Hepatocyte (in vitro differentiated cells): ENCODE data around the gene RBFOX2. TPM values are rescaled to one million over a fixed set of nuclear protein-coding genes. Genes with fewer than 3 reads are reported as not detected.
"Not testable (repeated sequence)": the region's sequence is repeated elsewhere in the genome, so short reads cannot be mapped to it uniquely, and the experiment has no call there.

Source experiments
- DNase-seq: peaks from one replicate; pipeline ENCODE4 v3.0.0-alpha.2; 2016; ENCODE audit warnings: low spot score
- H2AFZ ChIP-seq: fragments of 200-600 bp; sonication (generic); 2 replicates; pipeline ENCODE4 v1.6.0; 2016; ENCODE audit warnings: antibody characterized with exemption, mild to moderate bottlenecking
- H3K27ac ChIP-seq: fragments of 200-600 bp; sonication (generic); 2 replicates; pipeline ENCODE4 v1.5.1; 2016; ENCODE audit warnings: mild to moderate bottlenecking
- H3K27me3 ChIP-seq: fragments of 200-600 bp; sonication (generic); 2 replicates; pipeline ENCODE4 v1.6.1; 2016
- H3K36me3 ChIP-seq: fragments of 200-600 bp; sonication (generic); replicated peaks from 2 replicates; pipeline ENCODE4 v1.5.1; 2016; ENCODE audit warnings: low read depth; ENCODE audit not compliant: insufficient read depth
- H3K4me1 ChIP-seq: fragments of 200-600 bp; sonication (generic); 2 replicates; pipeline ENCODE4 v1.5.1; 2016; ENCODE audit warnings: mild to moderate bottlenecking, moderate library complexity; ENCODE audit not compliant: insufficient read depth
- H3K4me2 ChIP-seq: fragments of 200-600 bp; sonication (generic); 2 replicates; pipeline ENCODE4 v1.6.0; 2016
- H3K4me3 ChIP-seq: fragments of 200-600 bp; sonication (generic); 2 replicates; pipeline ENCODE4 v1.5.1; 2016; ENCODE audit warnings: mild to moderate bottlenecking
- H3K79me2 ChIP-seq: fragments of 200-600 bp; sonication (generic); 2 replicates; pipeline ENCODE4 v1.6.0; 2017; ENCODE audit warnings: mild to moderate bottlenecking
- H3K9me2 ChIP-seq: fragments of 200-600 bp; sonication (generic); replicated peaks from 2 replicates; pipeline ENCODE4 v1.6.0; 2017; ENCODE audit warnings: mild to moderate bottlenecking; ENCODE audit not compliant: insufficient read depth
- H3K9me3 ChIP-seq: fragments of 200-600 bp; sonication (generic); 2 replicates; pipeline ENCODE4 v1.5.1; 2016; ENCODE audit warnings: low read depth, mild to moderate bottlenecking
- H4K20me1 ChIP-seq: fragments of 200-600 bp; sonication (generic); 2 replicates; pipeline ENCODE4 v1.6.0; 2016; ENCODE audit warnings: mild to moderate bottlenecking; ENCODE audit not compliant: insufficient read depth, poor library complexity, severe bottlenecking
- EZH2 ChIP-seq: fragments of 200-600 bp; sonication (generic); IDR thresholded peaks from 2 replicates; pipeline ENCODE4 v1.6.1; 2016; ENCODE audit warnings: antibody characterized with exemption, mild to moderate bottlenecking, borderline replicate concordance
- EZH2phosphoT487 ChIP-seq: fragments of 200-600 bp; sonication (generic); IDR thresholded peaks from one replicate; pipeline ENCODE4 v1.6.1; 2018; ENCODE audit warnings: antibody characterized with exemption, mild to moderate bottlenecking, low read depth, moderate library complexity; ENCODE audit not compliant: unreplicated experiment, severe bottlenecking
- WGBS: methylation state at CpG from one replicate; pipeline ENCODE4 v1.1.6; 2016; ENCODE audit warnings: low lambda C conversion rate; ENCODE audit errors: missing lambda C conversion rate; 5-methylcytosine and 5-hydroxymethylcytosine counted together
- polyA plus RNA-seq: library from polyadenylated mRNA; unstranded; fragments of >200 nt; fragmentation: Nextera tagmentation; extraction: Ambion mirVana; gene quantifications from 2 replicates; pipeline ENCODE4 v1.2.1, GENCODE V29; 2016
- total RNA-seq: library from RNA; depleted of rRNA; stranded (reverse); fragments of >200 nt; gene quantifications from 2 replicates; pipeline ENCODE4 v1.2.3, GENCODE V29; 2014
- TF ChIP-seq, protein P1 (sequence below): fragments of 200-600 bp; sonication (generic); IDR thresholded peaks from 2 replicates; pipeline ENCODE4 v1.5.1; 2016; ENCODE audit warnings: antibody characterized with exemption, mild to moderate bottlenecking; ENCODE audit not compliant: poor library complexity

Gene RBFOX2
- total and polyA plus RNA-seq, 2 experiments from 2014 or later: 76.7 to 133 TPM

DNA sequence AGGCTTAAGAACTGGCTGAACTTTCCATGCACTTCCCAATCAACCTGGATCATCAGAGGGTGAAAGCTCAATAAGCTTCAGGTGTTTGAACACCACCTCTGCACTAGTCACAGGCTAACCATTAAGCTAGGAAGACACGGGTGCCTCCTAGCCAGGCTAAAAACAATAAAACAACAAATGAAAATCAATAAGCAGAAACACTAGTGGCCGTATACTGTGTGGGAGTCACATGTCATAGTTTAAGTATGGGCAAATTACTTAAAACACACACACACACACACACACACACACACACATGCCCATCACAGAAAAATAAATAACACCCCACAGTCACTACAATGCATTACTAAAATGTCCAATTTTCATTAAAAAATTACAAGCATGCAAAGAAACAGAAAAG, 225.7 kb downstream of the RBFOX2 start:
- Histone ChIP-seq H3K27me3 (no peaks in the 10 kb centered on the region), H3K9me2 (no peaks in the 10 kb centered on the region), H3K4me2 (no peak overlapping the region), H3K4me1 (no peaks in the 10 kb centered on the region), H3K9me3 (no peaks in the 10 kb centered on the region), H4K20me1 (peaks cover 45% of the 10 kb centered on the region), H2AFZ (no peak overlapping the region), H3K79me2 (peaks cover 92% of the 10 kb centered on the region), H3K36me3 (no peaks in the 10 kb centered on the region), H3K4me3 (no peak overlapping the region), H3K27ac (no peak overlapping the region)
- TF ChIP-seq EZH2phosphoT487 (no peak), EZH2 (no peak)
- TF ChIP-seq, protein P1, sequence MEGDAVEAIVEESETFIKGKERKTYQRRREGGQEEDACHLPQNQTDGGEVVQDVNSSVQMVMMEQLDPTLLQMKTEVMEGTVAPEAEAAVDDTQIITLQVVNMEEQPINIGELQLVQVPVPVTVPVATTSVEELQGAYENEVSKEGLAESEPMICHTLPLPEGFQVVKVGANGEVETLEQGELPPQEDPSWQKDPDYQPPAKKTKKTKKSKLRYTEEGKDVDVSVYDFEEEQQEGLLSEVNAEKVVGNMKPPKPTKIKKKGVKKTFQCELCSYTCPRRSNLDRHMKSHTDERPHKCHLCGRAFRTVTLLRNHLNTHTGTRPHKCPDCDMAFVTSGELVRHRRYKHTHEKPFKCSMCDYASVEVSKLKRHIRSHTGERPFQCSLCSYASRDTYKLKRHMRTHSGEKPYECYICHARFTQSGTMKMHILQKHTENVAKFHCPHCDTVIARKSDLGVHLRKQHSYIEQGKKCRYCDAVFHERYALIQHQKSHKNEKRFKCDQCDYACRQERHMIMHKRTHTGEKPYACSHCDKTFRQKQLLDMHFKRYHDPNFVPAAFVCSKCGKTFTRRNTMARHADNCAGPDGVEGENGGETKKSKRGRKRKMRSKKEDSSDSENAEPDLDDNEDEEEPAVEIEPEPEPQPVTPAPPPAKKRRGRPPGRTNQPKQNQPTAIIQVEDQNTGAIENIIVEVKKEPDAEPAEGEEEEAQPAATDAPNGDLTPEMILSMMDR: no peak
- WGBS: 45% methylated on average over 2 of the region's 2 CpGs
- no peak for DNase-seq

DNA sequence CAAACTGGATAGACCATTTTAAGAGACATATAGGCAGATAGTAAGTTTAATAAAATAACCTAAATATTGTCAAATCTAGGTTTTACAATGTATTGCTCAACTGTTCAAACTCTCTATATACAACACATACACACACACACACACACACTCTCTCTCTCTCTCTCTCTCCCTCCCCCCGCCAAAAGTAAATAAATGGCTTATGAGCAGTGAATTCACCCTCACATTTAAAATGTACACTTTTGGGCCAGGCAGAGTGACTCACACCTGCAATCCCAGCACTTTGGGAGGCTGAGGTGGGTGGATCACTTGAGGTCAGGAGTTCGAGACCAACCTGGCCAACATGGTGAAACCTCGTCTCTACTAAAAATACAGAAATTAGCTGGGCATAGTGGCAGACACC, 227.3 kb downstream of the RBFOX2 start:
- H2AFZ ChIP-seq, H3K4me2 ChIP-seq, DNase-seq, H3K36me3 ChIP-seq, H3K4me3 ChIP-seq, H3K27me3 ChIP-seq, H3K9me2 ChIP-seq, H3K4me1 ChIP-seq, H3K27ac ChIP-seq, H3K9me3 ChIP-seq: not testable (repeated sequence)
- Histone ChIP-seq H4K20me1 (peaks cover 45% of the 10 kb centered on the region), H3K79me2 (peaks cover 91% of the 10 kb centered on the region)
- WGBS: 92% methylated on average over 3 of the region's 3 CpGs

DNA sequence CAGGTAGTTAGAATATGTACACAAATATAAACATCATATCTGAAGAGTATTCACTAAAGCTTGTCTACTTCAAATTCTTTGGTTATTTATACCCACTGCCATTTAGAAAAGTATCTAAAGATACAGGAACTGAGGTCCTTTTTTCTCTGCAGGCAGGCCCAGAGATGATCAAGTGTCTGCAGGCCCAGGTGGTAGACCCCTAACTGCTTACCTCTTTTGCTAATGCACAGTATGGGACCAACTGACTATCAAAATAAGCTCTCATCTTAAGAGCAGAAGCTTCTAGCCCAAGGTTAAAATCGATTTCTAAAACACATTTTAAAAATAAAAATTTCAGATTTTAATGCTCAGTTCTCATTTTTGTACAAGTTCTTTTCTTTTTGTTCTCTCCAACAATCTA, 229.5 kb downstream of the RBFOX2 start:
- 97% methylated on average over 1 of the region's 1 CpG for WGBS
- Histone ChIP-seq H3K79me2 (peaks cover 93% of the 10 kb centered on the region), H3K9me3 (no peaks in the 10 kb centered on the region), H2AFZ (no peak overlapping the region), H3K4me1 (no peaks in the 10 kb centered on the region), H3K9me2 (no peaks in the 10 kb centered on the region), H3K27me3 (no peaks in the 10 kb centered on the region), H3K4me3 (no peak overlapping the region), H3K36me3 (no peaks in the 10 kb centered on the region), H3K4me2 (no peak overlapping the region), H4K20me1 (peaks cover 43% of the 10 kb centered on the region), H3K27ac (no peak overlapping the region)
- DNase-seq: no peak
- TF ChIP-seq EZH2phosphoT487 (no peak), EZH2 (no peak)
- TF ChIP-seq, protein P1: no peak

DNA sequence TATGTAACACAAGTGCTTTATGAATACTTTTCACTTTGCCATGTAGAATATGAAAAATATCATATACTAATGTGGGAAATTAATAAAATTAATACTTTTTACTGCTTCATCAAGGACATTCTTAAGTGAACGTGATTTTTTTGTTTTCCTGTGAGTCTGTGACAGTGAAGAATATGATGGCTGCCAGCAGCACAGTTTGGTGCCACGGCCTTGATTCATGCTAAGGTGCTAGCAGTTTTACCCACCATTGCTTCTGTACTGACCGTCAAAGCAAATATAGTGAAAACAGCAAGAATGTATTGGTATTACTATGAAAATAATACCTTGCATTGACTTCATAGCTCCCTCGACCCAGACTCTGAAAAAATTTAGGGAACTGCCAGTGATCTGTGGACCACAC, 231.2 kb downstream of the RBFOX2 start:
- no peak overlapping the region for H3K27ac ChIP-seq
- WGBS: 91% methylated on average over 4 of the region's 4 CpGs
- no peak overlapping the region for H3K4me2 ChIP-seq
- no peaks in the 10 kb centered on the region for H3K27me3 ChIP-seq
- H2AFZ ChIP-seq: no peak overlapping the region
- H3K9me3 ChIP-seq: no peaks in the 10 kb centered on the region
- peaks cover 43% of the 10 kb centered on the region for H4K20me1 ChIP-seq
- no peak for DNase-seq
- H3K36me3 ChIP-seq: no peaks in the 10 kb centered on the region
- TF ChIP-seq, protein P1: no peak
- TF ChIP-seq EZH2phosphoT487: no peak
- no peak for TF ChIP-seq EZH2
- H3K79me2 ChIP-seq: peaks cover 93% of the 10 kb centered on the region
- H3K4me3 ChIP-seq: no peak overlapping the region
- H3K4me1 ChIP-seq: no peaks in the 10 kb centered on the region
- no peaks in the 10 kb centered on the region for H3K9me2 ChIP-seq
